Activated T-helper 1 cell treated with anti-CD3 and anti-CD28 coated beads, Interleukin-12 subunit alpha, Interleukin-12 subunit beta, Interleukin-2, Interleukin-4 antibody, amounts not matched to agents 30 ng/mL and 10 ng/mL and 1 ng/mL, durations not matched to agents 14 hours and 24 hours and 36 hours (primary cell): ENCODE measurements around the gene CST5. TPM values are rescaled to one million over a fixed set of nuclear protein-coding genes. Genes with fewer than 3 reads are reported as not detected.
"Not testable (repeated sequence)": the region's sequence is repeated elsewhere in the genome, so short reads cannot be mapped to it uniquely, and the experiment has no call there.

ENCODE experiments used
- DNase-seq: peaks from one replicate; pipeline ENCODE4 v3.0.0; 2021; ENCODE audit warnings: low spot score
- H3K27ac Mint-ChIP-seq: one replicate; pipeline ENCODE4 v1.8.0; 2021; ENCODE audit warnings: mild to moderate bottlenecking, mixed read lengths
- H3K27me3 Mint-ChIP-seq: one replicate; pipeline ENCODE4 v1.8.0; 2022; ENCODE audit warnings: mild to moderate bottlenecking, moderate library complexity, mixed read lengths; ENCODE audit not compliant: insufficient read depth
- H3K36me3 Mint-ChIP-seq: one replicate; pipeline ENCODE4 v1.8.0; 2021; ENCODE audit warnings: low read depth, mixed read lengths
- H3K4me1 Mint-ChIP-seq: one replicate; pipeline ENCODE4 v1.8.0; 2021; ENCODE audit warnings: low read depth, mixed read lengths
- H3K4me3 Mint-ChIP-seq: one replicate; pipeline ENCODE4 v1.8.0; 2021; ENCODE audit warnings: mild to moderate bottlenecking, moderate library complexity, mixed read lengths
- H3K9me3 Mint-ChIP-seq: one replicate; pipeline ENCODE4 v1.8.0; 2021; ENCODE audit warnings: mixed read lengths
- intact Hi-C: fragments of 100-400 bp; cut with micrococcal nuclease; formaldehyde crosslinking; loops from one replicate; pipeline ENCODE4 v1.15.1; 2024
- total RNA-seq: library from RNA; stranded (reverse); gene quantifications from 2 replicates; pipeline ENCODE4 v1.2.3, GENCODE V29; 2022

Gene CST5
- total RNA-seq, 1 donor from 2014 or later: not detected

GRCh38 chr20:23880417-23880816 lies 869 bp upstream of the CST5 start:
- H3K27ac Mint-ChIP-seq: no peak overlapping the region
- no peaks in the 10 kb centered on the region for H3K9me3 Mint-ChIP-seq
- intact Hi-C loops: loop anchor here (10.0 kb wide), 1 partner anchor 114 kb away; no protein-coding TSS in a partner anchor
- H3K36me3 Mint-ChIP-seq: no peaks in the 10 kb centered on the region
- DNase-seq: no peak
- no peak overlapping the region for H3K4me3 Mint-ChIP-seq
- no peaks in the 10 kb centered on the region for H3K4me1 Mint-ChIP-seq
- H3K27me3 Mint-ChIP-seq: no peaks in the 10 kb centered on the region

DNA sequence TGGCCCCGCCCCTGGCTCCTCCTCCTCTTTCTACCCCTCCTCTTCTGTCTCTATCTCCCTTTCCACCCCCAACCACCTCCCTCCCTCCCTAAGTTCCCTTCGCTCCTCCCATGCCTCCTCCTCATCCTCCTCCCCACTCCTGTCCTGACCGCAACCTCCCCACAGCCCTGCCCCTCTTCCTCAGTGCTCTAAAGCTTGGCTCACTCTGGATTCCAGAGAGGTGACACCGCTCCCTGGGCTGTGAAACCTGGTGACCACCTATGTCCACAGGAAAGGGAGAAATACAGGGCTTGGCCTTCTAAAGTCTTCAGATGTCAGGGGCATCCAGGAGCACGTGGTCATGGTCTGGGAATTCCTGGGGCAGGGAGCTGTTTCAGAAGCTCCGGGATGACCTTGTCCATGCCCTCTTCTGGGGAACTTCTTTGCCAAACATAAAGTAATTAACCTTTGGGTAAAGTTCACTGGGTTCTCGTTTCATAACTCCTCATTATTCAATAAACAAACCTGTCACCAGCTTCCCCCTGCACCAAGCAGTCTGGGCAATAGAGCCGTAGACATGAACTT lies 345 bp upstream of the CST5 start:
- Mint-ChIP-seq H3K9me3 (no peaks in the 10 kb centered on the region), H3K4me3 (no peak overlapping the region), H3K4me1 (no peaks in the 10 kb centered on the region), H3K36me3 (no peaks in the 10 kb centered on the region), H3K27ac (no peak overlapping the region), H3K27me3 (no peaks in the 10 kb centered on the region)
- no peak for DNase-seq
- intact Hi-C loops: loop anchor here (10.0 kb wide), 1 partner anchor 115 kb away; no protein-coding TSS in a partner anchor

GRCh38 chr20:23878787-23879186 lies 761 bp downstream of the CST5 start:
- no peak for DNase-seq
- H3K27ac Mint-ChIP-seq: no peak overlapping the region
- no peak overlapping the region for H3K4me3 Mint-ChIP-seq
- no peaks in the 10 kb centered on the region for H3K36me3 Mint-ChIP-seq
- no peaks in the 10 kb centered on the region for H3K27me3 Mint-ChIP-seq
- intact Hi-C loops: no loop called here
- no peaks in the 10 kb centered on the region for H3K4me1 Mint-ChIP-seq
- H3K9me3 Mint-ChIP-seq: no peaks in the 10 kb centered on the region

- H3K4me3 Mint-ChIP-seq, intact Hi-C loops, H3K27ac Mint-ChIP-seq, H3K27me3 Mint-ChIP-seq, DNase-seq, H3K4me1 Mint-ChIP-seq, H3K9me3 Mint-ChIP-seq, H3K36me3 Mint-ChIP-seq: not testable (repeated sequence)
Observed at GRCh38 chr20:23878016-23878542, 1.5 kb downstream of the CST5 start.

DNA sequence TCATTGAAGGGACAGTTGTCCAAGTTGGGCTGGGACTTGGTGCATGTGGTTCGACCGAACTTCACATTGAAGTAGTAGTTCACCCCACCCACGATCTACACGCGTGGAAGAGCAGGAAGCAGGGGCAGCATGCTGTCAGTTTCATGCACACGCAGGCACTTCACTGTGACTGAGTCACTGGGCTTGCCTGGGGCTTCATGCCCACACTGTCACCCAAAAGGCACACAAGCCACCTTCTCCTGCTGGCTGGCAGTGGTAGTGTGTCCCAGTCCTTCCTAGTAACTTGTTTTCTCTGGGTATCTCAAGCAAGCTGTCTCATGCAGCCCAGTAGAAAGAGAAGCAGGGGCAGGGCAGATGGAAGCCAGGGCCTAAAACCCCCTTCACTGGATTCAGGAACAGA lies 2.0 kb downstream of the CST5 start:
- intact Hi-C loops: no loop called here
- no peak for DNase-seq
- no peak overlapping the region for H3K27ac Mint-ChIP-seq

DNA sequence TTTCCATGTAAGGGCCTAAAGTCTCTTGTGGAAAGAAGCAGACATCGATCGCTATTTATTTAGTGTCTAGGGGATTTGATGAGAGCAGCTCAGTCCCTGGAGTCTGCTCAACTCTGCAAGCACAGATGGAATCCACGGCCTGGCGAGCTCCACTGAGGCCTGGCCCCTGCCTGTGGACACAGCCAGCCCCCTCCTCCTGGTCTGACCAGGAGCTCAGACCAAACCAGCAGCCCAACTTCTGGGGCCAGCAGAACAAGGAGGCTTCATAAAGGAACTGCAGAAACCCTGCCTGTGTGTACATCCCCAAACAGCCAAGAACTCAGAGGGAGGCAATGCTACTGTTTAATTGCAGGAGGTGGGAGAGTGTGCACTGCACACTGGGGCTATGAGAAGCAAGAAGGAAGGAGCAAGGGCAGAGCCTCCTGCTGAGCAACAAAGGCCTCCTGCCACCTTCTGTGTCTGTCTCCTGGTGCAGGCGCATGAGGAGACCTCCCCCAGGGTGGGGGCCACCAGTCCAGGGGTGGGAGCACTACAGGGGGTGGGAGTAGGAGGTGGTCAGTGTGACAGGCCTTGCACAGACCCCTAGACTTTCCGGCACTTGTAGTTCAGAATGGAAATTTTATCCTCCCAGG lies 3.8 kb downstream of the CST5 start:
- Mint-ChIP-seq H3K4me3 (no peak overlapping the region), H3K27ac (no peak overlapping the region), H3K9me3 (no peaks in the 10 kb centered on the region), H3K4me1 (no peaks in the 10 kb centered on the region), H3K27me3 (peaks cover 2% of the 10 kb centered on the region), H3K36me3 (no peaks in the 10 kb centered on the region)
- intact Hi-C loops: no loop called here
- no peak for DNase-seq

More for the DNA sequence above, 2.0 kb downstream of the CST5 start:
- Mint-ChIP-seq H3K4me1 (no peaks in the 10 kb centered on the region), H3K9me3 (no peaks in the 10 kb centered on the region), H3K27me3 (peaks cover 2% of the 10 kb centered on the region), H3K36me3 (no peaks in the 10 kb centered on the region), H3K4me3 (no peak overlapping the region)

DNA sequence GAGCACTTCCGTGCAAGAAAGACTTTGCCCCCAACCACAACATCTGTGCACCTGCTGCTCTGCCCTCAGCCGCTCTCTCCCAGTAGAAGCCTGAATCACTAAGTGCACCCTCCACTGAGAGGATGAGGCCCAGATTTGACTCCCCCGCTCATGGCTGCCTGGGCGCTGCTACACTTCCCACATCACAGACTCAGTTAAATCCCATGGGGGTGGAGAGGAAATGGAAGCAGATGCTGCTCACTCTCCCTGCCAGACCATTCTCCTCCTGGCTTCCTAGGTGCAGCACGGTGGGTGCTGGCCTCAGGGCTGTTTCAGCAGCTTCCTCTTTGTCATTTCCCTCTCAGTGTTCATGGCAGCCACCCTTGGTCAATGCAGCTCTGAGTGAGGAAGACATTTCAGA lies 4.8 kb downstream of the CST5 start:
- no peak for DNase-seq
- no peaks in the 10 kb centered on the region for H3K9me3 Mint-ChIP-seq
- H3K36me3 Mint-ChIP-seq: no peaks in the 10 kb centered on the region
- intact Hi-C loops: no loop called here
- peaks cover 4% of the 10 kb centered on the region for H3K27me3 Mint-ChIP-seq
- no peak overlapping the region for H3K4me3 Mint-ChIP-seq
- H3K27ac Mint-ChIP-seq: no peak overlapping the region
- H3K4me1 Mint-ChIP-seq: no peaks in the 10 kb centered on the region

DNA sequence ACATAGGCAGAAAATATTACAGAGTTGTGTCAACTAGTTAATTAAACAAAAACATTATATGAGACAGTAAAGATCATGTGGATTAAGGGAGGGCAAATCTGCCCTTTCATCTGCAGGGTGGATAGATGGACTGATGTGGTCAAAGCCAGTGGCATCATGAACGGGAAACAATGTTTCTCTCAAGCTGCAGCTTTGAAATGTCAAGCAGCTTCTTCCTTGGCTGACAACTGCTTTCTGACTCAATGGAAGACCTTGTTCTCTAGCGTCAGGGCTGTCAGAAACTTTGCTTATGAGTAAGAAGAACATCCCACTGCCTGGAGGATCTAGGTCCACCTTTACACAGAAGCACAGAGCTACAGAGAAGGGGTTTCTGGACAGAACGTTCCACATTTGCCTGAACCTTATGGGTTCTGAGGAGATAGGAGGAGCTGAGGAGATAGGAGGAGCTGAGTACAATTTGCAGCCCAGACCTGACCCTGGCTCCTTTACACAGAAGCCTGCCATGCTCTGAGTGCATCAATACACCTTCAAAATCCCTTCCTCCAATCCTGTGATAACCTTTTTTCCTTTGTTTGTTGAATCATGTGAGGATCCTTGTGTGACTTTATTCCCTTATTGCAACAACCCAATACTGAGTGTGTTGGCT lies 6.1 kb downstream of the CST5 start:
- Mint-ChIP-seq H3K9me3 (no peaks in the 10 kb centered on the region), H3K4me1 (no peaks in the 10 kb centered on the region)

GRCh38 chr20:23872065-23872464 lies 7.5 kb downstream of the CST5 start:
- no peaks in the 10 kb centered on the region for H3K36me3 Mint-ChIP-seq
- H3K9me3 Mint-ChIP-seq: no peaks in the 10 kb centered on the region
- no peak for DNase-seq
- no peak overlapping the region for H3K4me3 Mint-ChIP-seq
- H3K4me1 Mint-ChIP-seq: no peaks in the 10 kb centered on the region
- H3K27ac Mint-ChIP-seq: no peak overlapping the region
- peaks cover 10% of the 10 kb centered on the region for H3K27me3 Mint-ChIP-seq
- intact Hi-C loops: no loop called here

More for the DNA sequence above, 6.1 kb downstream of the CST5 start:
- H3K27ac Mint-ChIP-seq: no peak overlapping the region
- no peaks in the 10 kb centered on the region for H3K36me3 Mint-ChIP-seq
- H3K4me3 Mint-ChIP-seq: no peak overlapping the region
- no peak for DNase-seq
- H3K27me3 Mint-ChIP-seq: peaks cover 10% of the 10 kb centered on the region
- intact Hi-C loops: no loop called here

- intact Hi-C loops: no loop called here
- H3K27ac Mint-ChIP-seq: no peak overlapping the region
- no peak for DNase-seq
- H3K4me3 Mint-ChIP-seq: no peak overlapping the region
- no peaks in the 10 kb centered on the region for H3K4me1 Mint-ChIP-seq
- H3K27me3 Mint-ChIP-seq: peaks cover 10% of the 10 kb centered on the region
- H3K9me3 Mint-ChIP-seq: no peaks in the 10 kb centered on the region
- no peaks in the 10 kb centered on the region for H3K36me3 Mint-ChIP-seq
Observed at GRCh38 chr20:23870461-23870860, 9.1 kb downstream of the CST5 start.

DNA sequence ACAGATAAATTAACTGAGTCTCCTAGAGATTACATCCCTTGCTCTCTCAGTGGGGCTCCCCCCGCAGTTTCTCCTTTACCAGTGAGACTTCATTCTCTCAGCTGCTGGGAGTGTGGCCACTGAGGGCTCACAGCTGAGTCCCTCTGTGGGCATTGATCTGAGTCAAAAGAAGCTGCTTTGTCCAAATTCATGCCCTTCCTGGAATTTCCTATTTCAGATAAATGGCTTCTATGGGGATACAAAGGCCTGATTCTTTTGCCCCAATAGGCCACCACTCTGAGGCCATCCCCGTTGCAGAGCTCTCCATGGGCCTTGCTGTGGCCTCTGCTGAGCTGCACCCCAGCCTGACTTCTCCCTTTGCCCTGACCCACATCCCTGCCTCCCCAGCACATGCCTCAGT lies 10.0 kb downstream of the CST5 start:
- Mint-ChIP-seq H3K27me3 (peaks cover 13% of the 10 kb centered on the region), H3K4me1 (no peaks in the 10 kb centered on the region), H3K9me3 (no peaks in the 10 kb centered on the region), H3K4me3 (no peak overlapping the region), H3K36me3 (no peaks in the 10 kb centered on the region), H3K27ac (no peak overlapping the region)
- DNase-seq: no peak
- intact Hi-C loops: no loop called here

DNA sequence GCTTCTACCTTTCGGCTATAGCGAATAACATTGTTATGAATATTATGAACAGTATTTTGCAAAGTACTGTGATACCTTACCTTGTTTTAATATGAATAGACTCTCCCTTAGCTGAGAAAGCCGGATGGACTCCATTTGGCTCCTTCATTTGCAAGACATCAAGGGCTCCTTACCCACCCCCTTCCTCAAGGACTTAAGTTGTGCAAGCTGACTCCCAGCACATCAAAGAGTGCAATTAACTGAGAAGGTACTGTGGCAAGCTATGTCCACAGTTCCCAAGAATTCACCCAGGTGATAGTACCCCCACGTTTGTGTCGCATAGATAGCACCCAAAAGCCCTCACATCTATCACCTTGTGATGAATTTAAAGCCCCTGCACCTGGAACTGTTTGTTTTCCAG lies 11.2 kb downstream of the CST5 start:
- intact Hi-C loops: no loop called here
- no peaks in the 10 kb centered on the region for H3K36me3 Mint-ChIP-seq
- H3K27ac Mint-ChIP-seq: no peak overlapping the region
- peaks cover 13% of the 10 kb centered on the region for H3K27me3 Mint-ChIP-seq
- H3K4me3 Mint-ChIP-seq: no peak overlapping the region
- no peak for DNase-seq
- no peaks in the 10 kb centered on the region for H3K9me3 Mint-ChIP-seq
- no peaks in the 10 kb centered on the region for H3K4me1 Mint-ChIP-seq

- H3K4me3 Mint-ChIP-seq: no peak overlapping the region
- H3K27ac Mint-ChIP-seq: no peak overlapping the region
- no peaks in the 10 kb centered on the region for H3K4me1 Mint-ChIP-seq
- no peaks in the 10 kb centered on the region for H3K9me3 Mint-ChIP-seq
- peaks cover 11% of the 10 kb centered on the region for H3K27me3 Mint-ChIP-seq
- intact Hi-C loops: no loop called here
- H3K36me3 Mint-ChIP-seq: no peaks in the 10 kb centered on the region
- no peak for DNase-seq
Observed at GRCh38 chr20:23867152-23867776, 12.3 kb downstream of the CST5 start.
